Neural crest cell (in vitro differentiated cells): ENCODE measurements around the gene INHA. TPM values are rescaled to one million over a fixed set of nuclear protein-coding genes. Genes with fewer than 3 reads are reported as not detected.
A peak's percentile ranks its signal among the peaks of the same experiment; 100 is the strongest.

Experiments
- DNase-seq: peaks from one replicate; pipeline ENCODE4 v3.0.0; 2021; ENCODE audit warnings: low read depth, mixed read lengths, low spot score
- H3K27ac Mint-ChIP-seq: one replicate; pipeline ENCODE4 v1.8.0; 2021; ENCODE audit warnings: mild to moderate bottlenecking, mixed read lengths; ENCODE audit not compliant: unreplicated experiment
- H3K27me3 Mint-ChIP-seq: 2 replicates; pipeline ENCODE4 v1.8.0; 2021; ENCODE audit warnings: low read depth, mild to moderate bottlenecking, mixed read lengths
- H3K36me3 Mint-ChIP-seq: 2 replicates; pipeline ENCODE4 v1.8.0; 2021; ENCODE audit warnings: low read depth, mild to moderate bottlenecking, mixed read lengths
- H3K4me1 Mint-ChIP-seq: 2 replicates; pipeline ENCODE4 v1.8.0; 2021; ENCODE audit warnings: mixed read lengths
- H3K4me3 Mint-ChIP-seq: one replicate; pipeline ENCODE4 v1.8.0; 2021; ENCODE audit warnings: mild to moderate bottlenecking, mixed read lengths
- H3K9me3 Mint-ChIP-seq: 2 replicates; pipeline ENCODE4 v1.8.0; 2021; ENCODE audit warnings: mixed read lengths
- total RNA-seq: library from RNA; stranded (reverse); gene quantifications from 2 replicates; pipeline ENCODE4 v1.2.1, GENCODE V29; 2021
- TF ChIP-seq, protein P1 (sequence below): fragments of 200-600 bp; sonication (generic); conservative IDR thresholded peaks from 2 replicates; pipeline ENCODE4 v1.5.0; 2021; ENCODE audit warnings: antibody characterized with exemption, mild to moderate bottlenecking

INHA gene
- total RNA-seq, 1 donor from 2014 or later, result not detected

DNA sequence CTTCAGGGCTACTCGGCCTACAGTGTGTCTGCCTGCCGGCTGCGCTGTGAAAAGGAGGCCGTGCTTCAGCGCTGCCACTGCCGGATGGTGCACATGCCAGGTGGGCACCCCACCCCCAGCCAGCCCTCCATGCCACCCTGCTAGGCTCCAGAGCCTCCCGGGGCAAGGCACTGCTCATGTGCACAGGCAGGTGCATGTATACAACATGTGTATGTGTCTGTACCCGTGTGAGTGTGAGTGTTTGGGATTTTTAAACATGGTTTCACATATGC lies 39.8 kb upstream of the INHA start:
- H3K4me3 Mint-ChIP-seq, result no peak overlapping the region
- TF ChIP-seq, protein P1, sequence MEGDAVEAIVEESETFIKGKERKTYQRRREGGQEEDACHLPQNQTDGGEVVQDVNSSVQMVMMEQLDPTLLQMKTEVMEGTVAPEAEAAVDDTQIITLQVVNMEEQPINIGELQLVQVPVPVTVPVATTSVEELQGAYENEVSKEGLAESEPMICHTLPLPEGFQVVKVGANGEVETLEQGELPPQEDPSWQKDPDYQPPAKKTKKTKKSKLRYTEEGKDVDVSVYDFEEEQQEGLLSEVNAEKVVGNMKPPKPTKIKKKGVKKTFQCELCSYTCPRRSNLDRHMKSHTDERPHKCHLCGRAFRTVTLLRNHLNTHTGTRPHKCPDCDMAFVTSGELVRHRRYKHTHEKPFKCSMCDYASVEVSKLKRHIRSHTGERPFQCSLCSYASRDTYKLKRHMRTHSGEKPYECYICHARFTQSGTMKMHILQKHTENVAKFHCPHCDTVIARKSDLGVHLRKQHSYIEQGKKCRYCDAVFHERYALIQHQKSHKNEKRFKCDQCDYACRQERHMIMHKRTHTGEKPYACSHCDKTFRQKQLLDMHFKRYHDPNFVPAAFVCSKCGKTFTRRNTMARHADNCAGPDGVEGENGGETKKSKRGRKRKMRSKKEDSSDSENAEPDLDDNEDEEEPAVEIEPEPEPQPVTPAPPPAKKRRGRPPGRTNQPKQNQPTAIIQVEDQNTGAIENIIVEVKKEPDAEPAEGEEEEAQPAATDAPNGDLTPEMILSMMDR, result no peak
- no peak for DNase-seq
- H3K4me1 Mint-ChIP-seq, result peaks cover 31% of the 10 kb centered on the region
- no peaks in the 10 kb centered on the region for H3K36me3 Mint-ChIP-seq
- no peaks in the 10 kb centered on the region for H3K9me3 Mint-ChIP-seq
- H3K27me3 Mint-ChIP-seq, result peaks cover 46% of the 10 kb centered on the region
- H3K27ac Mint-ChIP-seq, result no peak overlapping the region

DNA sequence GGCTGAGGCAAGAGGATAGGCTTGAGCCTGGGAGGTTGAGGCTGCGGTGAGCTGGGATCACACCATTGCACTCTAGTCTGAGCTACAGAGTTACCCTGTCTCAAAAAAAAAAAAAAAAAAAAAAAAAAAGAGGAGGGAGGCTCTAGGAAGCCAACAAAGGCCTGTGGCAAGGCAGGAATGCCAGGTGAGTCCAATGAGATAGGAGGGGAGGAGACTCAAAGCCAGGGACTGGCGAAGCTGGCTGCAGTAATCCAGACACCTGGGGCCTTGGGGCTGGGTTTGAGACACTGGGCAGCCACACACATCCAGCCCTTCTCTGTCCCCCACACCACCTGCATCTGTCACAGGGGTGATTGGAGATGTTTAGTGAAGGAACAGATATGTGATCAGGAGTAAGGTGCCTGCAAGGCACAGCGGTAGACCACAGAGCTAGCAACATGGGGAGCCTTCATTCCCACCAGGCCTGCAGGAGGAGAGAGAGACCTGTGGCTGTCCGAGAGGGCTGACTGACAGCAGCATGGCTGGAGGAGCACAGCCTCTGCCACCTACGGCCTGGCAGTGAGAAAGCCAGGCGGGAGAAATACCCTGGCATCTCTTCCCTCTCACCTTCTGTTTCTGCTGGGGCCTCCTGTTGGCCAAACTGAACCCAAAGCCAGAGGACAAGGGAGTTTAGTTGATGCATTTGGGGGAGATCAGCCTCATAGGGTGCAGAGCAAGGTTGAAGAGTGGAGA lies 38.0 kb upstream of the INHA start:
- no peak for DNase-seq
- no peaks in the 10 kb centered on the region for H3K36me3 Mint-ChIP-seq
- TF ChIP-seq, protein P1, result no peak
- H3K27ac Mint-ChIP-seq, result no peak overlapping the region
- H3K9me3 Mint-ChIP-seq, result no peaks in the 10 kb centered on the region
- peaks cover 35% of the 10 kb centered on the region for H3K4me1 Mint-ChIP-seq
- no peak overlapping the region for H3K4me3 Mint-ChIP-seq
- H3K27me3 Mint-ChIP-seq, result peaks cover 32% of the 10 kb centered on the region

DNA sequence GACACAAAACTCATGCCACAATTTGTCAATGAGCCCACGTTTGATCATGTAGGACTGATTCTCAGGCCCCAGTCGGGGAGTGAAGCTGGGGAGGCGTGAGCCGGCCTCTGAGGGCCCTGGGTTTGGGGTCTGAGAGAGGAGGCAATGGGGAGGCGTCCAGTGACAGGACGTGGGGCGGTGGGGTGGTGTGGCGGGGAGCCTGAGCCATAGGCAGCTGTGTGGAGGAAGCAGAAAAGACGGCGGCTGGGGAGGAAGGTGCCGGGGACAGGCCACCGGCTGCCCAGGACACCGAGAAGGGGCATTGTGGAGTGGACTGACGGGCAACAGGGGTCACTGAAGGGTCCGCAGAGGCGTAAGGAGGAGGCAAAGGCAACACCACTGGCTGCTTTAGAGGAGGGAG lies 35.7 kb upstream of the INHA start:
- Mint-ChIP-seq H3K36me3 (no peaks in the 10 kb centered on the region), H3K27me3 (peaks cover 13% of the 10 kb centered on the region), H3K4me1 (peaks cover 27% of the 10 kb centered on the region), H3K4me3 (peak overlapping the region; percentile 68), H3K27ac (peak overlapping the region; percentile 62), H3K9me3 (no peaks in the 10 kb centered on the region)
- TF ChIP-seq, protein P1, result no peak
- DNase-seq, result no peak

DNA sequence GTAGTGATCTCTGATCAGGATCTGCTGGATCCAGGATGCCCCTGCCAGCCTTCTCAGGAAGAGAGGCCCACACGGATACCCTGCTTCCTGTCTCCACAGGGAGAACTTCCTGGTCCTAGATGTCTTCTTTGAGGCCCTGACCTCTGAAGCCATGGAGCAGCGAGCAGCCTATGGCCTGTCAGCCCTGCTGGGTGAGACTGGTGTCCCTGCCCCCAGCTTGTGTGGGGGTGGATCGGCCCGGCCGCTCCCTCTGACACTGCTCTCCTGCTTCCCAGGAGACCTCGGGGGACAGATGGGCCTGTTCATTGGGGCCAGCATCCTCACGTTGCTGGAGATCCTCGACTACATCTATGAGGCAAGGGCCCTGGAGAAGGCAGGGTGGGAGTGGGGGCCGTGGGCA lies 35.1 kb upstream of the INHA start:
- DNase-seq, result no peak
- Mint-ChIP-seq H3K4me1 (peaks cover 27% of the 10 kb centered on the region), H3K9me3 (no peaks in the 10 kb centered on the region), H3K27me3 (peaks cover 12% of the 10 kb centered on the region), H3K4me3 (peak overlapping the region; percentile 71), H3K36me3 (no peaks in the 10 kb centered on the region), H3K27ac (no peak overlapping the region)
- TF ChIP-seq, protein P1, result no peak

DNA sequence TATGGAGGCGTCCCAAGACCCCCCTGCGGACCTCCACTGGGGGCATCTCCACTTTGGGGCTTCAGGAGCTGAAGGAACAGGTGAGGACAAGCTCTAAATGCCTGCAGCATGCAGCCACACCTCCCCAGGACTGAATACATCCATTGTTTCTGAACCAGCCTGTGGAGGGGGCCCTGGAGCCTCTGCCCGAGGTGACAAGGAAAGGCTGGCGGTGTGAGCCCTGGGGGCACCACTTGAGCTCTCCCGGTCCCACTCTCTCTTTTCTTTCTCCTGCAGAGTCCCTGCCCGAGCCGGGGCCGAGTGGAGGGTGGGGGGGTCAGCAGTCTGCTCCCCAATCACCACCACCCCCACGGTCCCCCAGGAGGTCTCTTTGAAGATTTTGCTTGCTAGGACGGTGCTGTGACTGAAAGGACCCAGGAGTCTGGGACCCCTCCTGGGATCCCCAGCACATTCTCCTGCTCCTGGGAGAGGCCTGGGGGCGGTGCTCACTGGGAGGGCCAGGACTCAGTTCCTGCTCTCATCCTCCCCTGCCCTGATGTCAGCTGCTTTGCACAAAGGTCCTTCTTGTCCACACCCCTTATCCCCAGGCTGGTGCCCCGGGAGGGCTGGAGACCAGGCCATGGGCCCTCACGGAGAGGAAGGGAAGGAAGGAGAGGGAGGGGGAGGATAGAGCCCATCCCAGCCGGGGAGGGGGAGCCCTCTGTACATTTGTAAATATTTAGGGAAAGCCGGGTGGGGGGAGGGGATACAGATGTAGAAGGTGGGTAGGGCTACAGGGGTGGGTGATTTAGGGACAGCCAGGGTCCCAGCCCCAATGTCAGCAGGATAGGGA lies 34.2 kb upstream of the INHA start:
- peak overlapping the region; percentile 88 for H3K27ac Mint-ChIP-seq
- DNase-seq, result no peak
- H3K4me3 Mint-ChIP-seq, result peak overlapping the region; percentile 71

More for the DNA sequence above, 34.2 kb upstream of the INHA start:
- Mint-ChIP-seq H3K4me1 (peaks cover 37% of the 10 kb centered on the region), H3K36me3 (no peaks in the 10 kb centered on the region), H3K9me3 (no peaks in the 10 kb centered on the region), H3K27me3 (peaks cover 9% of the 10 kb centered on the region)
- TF ChIP-seq, protein P1, result no peak
